ENCODE measurements around the gene ARGLU1.

ARGLU1 gene

DNA sequence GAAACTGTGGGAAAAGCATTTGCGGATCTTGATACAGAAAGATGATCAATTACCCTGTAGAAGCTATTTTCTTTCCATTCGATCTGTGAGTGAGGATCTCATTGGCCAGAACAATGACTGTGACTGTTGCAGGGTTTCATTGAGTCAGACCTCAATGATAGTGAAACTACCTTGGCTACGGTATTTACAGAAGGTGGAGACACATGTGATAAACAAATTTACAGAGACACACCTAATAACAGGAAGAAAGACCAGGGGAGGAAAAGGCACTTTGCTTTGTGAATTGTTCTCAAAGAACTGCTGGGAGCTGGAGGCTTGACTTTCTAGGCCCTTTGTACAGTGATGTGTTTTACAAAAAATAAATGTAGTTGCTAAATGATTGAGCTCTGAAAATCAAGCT lies 19.9 kb upstream of the ARGLU1 start:
- DNase-seq (ENCODE audit: low read depth in 3 of 3, low spot score in 1 of 3), result no peak

DNA sequence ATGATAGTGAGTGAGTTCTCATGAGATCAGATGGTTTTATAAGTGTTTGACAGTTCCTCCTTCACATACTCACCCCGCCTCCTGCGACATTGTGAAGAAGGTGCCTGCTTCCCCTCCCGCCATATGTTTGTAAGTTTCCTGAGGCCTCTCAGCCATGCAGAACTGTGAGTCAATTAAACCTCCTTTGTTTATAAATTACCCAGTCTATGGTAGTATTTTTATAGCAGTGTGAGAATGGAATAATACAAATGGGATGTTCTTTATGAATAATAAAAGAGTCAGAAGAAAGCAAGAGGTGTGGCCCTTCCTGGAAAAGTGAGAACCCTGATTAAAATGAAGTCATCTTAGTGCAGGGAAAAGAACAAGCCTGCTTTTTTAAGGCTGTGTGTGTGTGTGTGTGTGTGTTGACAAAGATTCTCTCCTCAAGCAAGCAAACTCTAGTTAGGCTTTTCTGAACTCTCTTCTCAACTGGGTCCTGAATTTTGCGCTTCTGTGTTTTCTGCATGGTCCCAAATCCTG lies 18.8 kb upstream of the ARGLU1 start:
- DNase-seq (ENCODE audit: low read depth in 3 of 3, low spot score in 1 of 3), result no peak

DNA sequence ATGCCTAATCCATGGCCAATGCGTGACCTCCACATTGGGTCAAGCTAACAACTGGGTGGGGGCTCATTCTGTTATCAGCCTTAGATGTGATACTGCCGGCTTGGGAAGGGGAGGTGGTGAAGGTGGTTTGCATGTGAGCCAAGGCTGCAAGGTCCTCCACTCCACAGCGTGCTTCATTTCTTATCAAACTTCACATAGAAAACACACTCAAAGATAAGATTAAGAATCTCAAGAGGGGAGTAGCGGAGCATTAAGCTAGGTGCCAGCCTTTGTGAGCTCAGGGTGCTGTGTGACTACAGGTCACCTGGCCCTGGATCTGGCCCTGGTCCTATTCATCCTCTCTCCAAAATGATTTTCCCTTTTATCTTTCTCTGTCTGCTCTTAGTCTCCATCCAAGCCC lies 13.3 kb upstream of the ARGLU1 start:
- no peak for DNase-seq (ENCODE audit: low read depth in 3 of 3, low spot score in 1 of 3)

- DNase-seq (ENCODE audit: low read depth in 3 of 3, low spot score in 1 of 3), result no peak
Measured at GRCh38 chr13:106575896-106576295, 8.0 kb upstream of the ARGLU1 start.

- no peak for DNase-seq (ENCODE audit: low read depth in 3 of 3, low spot score in 1 of 3)
Measured at GRCh38 chr13:106573868-106574267, 5.9 kb upstream of the ARGLU1 start.

- no peak for DNase-seq (ENCODE audit: low read depth in 3 of 3, low spot score in 1 of 3)
Measured at GRCh38 chr13:106573284-106573846, 5.4 kb upstream of the ARGLU1 start.

DNA sequence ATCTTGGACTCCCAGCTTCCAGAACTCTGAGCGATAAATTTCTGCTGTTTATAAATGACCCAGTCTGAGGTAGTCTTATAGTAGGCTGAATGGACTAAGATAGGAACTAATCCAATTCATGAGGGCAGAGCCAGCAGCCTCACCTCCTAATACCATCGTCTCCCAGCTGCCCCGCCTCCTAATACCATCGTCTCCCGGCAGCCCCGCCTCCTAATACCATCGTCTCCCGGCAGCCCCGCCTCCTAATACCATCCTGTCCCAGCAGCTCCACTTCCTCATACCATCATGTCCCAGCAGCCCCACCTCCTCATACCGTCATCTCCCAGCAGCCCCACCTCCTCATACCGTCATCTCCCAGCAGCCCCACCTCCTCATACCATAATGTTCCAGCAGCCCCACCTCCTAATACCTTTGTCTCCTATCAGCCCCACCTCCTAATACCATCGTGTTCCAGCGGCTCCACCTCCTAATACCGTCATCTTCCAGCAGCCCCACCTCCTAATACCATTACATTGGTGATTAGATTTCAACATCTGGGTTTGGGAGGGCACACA lies 2.4 kb upstream of the ARGLU1 start:
- peak in 2 of 3 donors; percentile 44 to 49 for DNase-seq (ENCODE audit: low read depth in 3 of 3, low spot score in 1 of 3)

DNA sequence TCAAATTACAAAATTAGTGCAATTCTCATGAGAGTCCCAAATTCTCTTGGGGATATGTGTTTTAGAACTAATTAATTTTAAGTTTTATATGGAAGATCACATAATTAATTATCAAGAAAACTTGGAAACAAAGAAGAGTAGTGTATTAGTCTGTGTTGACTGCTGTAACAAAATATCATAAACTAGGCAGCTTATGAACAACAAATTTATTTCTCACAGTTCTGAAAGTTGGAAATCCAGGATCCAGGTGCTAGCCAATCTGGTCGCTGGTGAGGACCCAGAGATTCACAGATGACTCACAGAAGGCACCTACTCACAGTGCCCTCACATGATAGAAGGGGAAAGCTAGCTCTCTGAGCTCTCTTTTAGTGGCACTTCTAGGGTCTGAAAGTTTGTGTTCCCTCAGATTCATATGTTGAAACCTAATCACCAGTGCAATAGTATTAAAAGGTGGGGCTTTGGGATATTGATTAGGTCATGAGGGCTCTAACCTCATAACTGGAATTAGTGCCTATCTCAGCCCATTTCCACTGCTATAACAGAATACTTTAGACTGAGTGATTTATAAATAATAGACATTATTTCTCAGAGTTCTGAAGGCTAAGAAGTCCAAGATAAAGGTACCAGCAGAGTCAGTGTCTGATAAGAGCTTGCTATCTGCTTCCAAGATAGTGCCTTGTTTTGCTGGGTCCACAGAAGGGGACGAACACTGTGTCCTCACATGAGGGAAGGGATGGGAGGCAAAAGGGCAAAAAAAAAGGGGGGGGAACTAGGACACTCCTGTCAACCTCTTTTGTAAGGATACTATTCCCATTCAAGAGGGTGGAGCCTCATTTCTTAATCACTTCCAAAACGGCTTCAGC lies 1.5 kb upstream of the ARGLU1 start:
- DNase-seq (ENCODE audit: low read depth in 3 of 3, low spot score in 1 of 3), result no peak

DNA sequence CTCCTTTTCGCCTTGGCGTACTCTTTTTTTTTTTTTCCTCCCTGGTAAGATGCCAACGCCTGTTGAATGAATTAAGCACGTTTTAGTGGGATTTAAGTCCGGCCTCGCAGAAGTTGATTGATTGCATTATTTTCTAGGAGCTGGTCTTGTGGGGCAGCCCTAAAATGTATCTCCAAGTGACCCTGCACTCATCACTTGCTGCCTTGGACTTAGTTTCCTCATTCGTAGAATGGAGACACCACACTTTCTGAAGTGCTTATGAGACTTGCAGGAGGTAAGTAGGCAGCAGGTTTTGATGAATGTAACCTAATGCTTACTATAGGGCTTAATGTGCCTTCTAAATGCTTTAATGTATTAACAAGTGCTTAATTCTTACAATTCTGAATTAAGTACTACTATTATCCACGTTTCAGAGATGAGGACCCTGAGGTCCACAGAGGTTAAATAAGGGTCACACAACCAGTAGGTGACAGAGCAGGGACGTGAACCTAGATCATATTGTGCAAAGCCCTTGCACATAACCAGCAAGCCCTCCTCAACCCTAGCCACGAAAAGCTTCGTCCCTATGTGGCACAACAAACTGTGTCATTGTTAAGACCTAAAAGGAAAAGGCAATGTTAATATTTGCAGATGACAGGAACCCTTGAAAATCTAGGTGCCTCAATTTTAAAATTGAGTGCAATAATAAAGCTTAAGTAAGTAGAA lies 514 bp upstream of the ARGLU1 start:
- DNase-seq (ENCODE audit: low read depth in 3 of 3, low spot score in 1 of 3), result no peak

DNA sequence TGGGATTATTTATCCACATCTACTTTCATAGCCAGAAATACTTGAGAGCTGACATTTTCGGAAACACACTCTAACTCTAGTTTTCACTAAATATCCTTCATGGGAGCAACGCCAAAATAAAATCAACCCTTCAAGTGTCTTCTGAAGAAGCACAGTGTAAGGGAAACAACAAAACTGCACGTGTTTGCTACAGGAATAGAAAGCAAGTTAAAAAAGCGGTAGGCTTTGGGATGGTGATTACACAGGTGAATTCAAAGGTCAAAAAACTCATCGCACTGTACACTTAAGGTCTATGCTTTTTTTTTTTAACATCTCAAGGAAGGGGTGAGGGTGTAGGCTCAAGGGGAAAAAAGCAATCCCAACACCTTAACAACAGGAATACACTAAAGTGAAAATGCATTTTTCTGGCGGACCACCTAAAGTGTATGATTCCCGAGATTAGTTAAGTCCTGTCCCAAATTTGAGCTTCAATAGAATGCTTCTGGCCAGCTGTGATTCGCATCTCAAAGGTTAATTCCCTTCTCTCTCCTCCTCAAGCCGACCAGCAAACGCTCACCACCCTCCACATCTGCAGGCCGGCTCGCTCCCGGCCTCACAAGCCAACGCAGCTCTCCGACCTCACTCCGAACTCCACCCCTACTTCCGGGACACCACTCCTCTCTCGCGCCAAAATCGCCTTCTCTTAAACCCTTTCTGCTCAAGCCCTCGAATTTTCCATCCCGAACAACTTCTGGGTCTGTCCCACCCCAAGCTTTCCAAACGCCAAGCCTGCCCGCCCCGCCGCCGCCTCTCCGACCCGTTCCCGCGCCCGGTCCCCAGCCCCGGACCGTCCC lies 1.1 kb downstream of the ARGLU1 start:
- DNase-seq (ENCODE audit: low read depth in 3 of 3, low spot score in 1 of 3), result no peak

DNA sequence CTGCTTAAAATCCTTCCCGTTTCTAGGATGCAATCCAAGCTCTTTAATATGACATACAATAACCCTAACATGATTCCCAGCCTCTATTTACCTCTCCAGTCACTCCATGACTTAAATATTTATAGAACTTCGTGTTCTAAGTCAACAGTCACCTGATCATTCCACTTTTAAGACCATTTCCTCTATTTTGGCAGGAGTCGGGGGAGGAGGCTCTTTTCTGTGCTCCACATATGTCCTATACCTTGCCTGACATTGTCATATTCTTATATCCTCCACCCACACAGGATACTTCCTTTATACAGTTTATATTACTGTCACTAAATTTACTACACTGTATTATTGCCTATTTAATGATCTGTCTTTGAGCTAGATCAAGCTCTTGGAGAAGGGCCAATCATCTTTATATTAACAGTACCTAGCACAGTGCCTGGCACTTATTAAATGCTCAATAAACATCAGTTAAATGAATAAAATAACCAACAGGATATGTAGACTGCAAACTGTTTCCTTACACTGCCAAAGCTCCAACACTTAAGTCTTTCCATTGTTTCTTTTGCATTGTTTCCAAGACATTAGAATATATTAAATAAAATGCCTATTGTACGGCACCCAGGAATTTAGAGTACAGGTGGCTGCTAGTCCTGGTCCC lies 2.7 kb downstream of the ARGLU1 start:
- no peak for DNase-seq (ENCODE audit: low read depth in 3 of 3, low spot score in 1 of 3)

GRCh38 chr13:106562301-106562700 lies 5.6 kb downstream of the ARGLU1 start:
- DNase-seq (ENCODE audit: low read depth in 3 of 3, low spot score in 1 of 3), result no peak

DNA sequence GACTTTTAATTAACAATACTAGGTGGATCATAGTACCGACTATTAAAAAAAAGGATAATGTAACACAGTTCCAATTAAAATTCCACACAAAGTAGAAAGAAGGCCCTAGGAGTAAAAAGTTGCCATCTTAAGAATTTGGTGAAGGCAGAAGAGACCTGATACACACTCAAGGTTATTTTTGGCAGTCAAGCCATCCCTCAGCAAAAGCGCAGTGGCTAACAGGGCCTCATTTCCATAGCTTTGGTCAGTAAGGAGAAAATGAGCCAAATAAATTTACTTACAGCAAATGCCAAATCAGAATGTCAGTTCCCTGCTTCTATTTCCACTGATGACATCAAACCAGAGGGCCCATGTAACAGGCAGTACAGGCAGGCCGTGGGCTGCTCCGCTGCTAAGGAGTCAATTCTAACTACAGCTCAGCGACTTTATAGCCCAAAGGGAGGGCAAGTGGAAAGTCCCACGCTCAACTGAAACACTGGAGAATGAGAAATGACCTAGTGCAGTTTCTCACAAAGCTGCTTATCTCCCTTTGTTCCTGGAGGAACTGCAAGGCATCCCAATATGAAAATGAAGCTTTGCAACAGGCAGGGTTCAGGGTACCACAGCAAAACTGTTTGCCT lies 6.3 kb downstream of the ARGLU1 start:
- DNase-seq (ENCODE audit: low read depth in 3 of 3, low spot score in 1 of 3), result peak in 1 of 3 donors; percentile 14

- no peak for DNase-seq (ENCODE audit: low read depth in 3 of 3, low spot score in 1 of 3)
Measured at GRCh38 chr13:106560821-106561220, 7.1 kb downstream of the ARGLU1 start.

- DNase-seq (ENCODE audit: low read depth in 3 of 3, low spot score in 1 of 3), result no peak
Measured at GRCh38 chr13:106558527-106558926, 9.4 kb downstream of the ARGLU1 start.

GRCh38 chr13:106555631-106556328 lies 12.2 kb downstream of the ARGLU1 start:
- DNase-seq (ENCODE audit: low read depth in 3 of 3, low spot score in 1 of 3), result no peak

- DNase-seq (ENCODE audit: low read depth in 3 of 3, low spot score in 1 of 3), result no peak
Measured at GRCh38 chr13:106551751-106552150, 16.2 kb downstream of the ARGLU1 start.

DNA sequence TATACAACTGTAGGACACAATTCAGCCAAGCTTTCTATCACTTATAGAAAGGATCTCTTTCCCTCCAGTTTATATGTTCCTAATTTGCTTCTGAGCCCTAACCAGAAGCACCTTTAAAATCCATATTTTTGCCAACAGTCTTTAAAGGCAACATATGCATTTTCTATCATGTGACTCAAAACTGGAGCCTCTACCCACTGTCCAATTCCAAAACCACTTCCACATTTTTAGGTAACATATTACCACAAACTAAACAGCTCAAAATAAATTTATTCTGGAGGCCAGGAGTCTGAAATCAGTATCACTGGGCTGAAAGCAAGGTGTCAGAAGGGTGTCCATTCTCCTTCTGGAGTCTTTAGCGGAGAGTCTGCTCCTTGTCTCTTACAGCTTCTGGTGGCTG lies 16.6 kb downstream of the ARGLU1 start:
- DNase-seq (ENCODE audit: low read depth in 3 of 3, low spot score in 1 of 3), result no peak

GRCh38 chr13:106550570-106551135 lies 17.3 kb downstream of the ARGLU1 start:
- DNase-seq (ENCODE audit: low read depth in 3 of 3, low spot score in 1 of 3), result no peak

Measured in stimulated activated CD4-positive, alpha-beta T cell treated with anti-CD3 and anti-CD28 coated beads, TNF-alpha, amount 100 ng/mL, for 1 hour (primary cell).